ENCODE measurements around the gene SLC25A1. TPM values are rescaled to one million over a fixed set of nuclear protein-coding genes. Genes with fewer than 3 reads are reported as not detected.
A peak's percentile ranks its signal among the peaks of the same experiment; 100 is the strongest.

The SLC25A1 gene
- total and polyA plus RNA-seq, 9 donors, result 16.9 to 35.7 (median 22.6) TPM

DNA sequence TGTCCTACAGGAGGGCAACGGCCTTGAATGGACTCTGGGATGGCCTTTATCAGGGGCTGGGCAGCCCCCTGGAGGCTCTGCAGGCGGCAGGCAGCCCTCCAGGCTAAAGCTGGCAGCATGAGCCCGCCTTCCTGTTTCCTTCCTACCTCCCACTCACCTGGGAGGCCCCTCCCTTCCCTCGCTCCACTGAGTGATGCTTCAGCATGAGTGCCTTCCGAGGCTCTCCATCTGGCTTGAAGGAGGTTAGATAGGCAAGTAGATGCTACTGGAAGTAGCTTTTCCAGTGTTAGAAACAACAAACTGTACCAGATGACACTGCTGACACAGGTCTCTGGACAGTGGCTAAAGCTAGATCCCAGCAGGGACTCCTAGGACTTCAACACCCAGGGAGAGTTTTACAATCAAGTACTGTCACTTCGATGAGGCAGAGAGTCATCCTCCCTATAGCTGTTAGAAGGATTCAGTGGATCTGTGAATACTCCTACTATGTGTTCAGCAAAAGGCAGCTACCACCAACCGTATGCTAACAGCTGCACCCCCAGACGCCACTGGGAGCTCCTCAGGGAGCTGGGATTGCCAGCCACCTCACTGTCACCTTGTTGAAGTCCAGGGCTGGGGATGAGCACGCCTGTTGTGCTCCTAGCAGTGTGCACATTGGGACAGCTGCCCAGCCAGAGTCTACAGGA is 4.1 kb upstream of the SLC25A1 start:
- DNase-seq, result no peak
- WGBS (ENCODE audit: insufficient coverage), result 65% methylated on average over 4 of the region's 9 CpGs
- H3K4me1 ChIP-seq (ENCODE audit: control insufficient read depth, insufficient read depth, low read length), result peaks cover 40% of the 10 kb centered on the region
- H3K4me3 ChIP-seq (ENCODE audit: low read length), result no peak overlapping the region
- no peaks in the 10 kb centered on the region for H3K9me3 ChIP-seq (replicated peaks; ENCODE audit: control insufficient read depth, low read depth, low read length)
- H3K27me3 ChIP-seq (ENCODE audit: control insufficient read depth, insufficient read depth, low read length), result no peaks in the 10 kb centered on the region
- H3K27ac ChIP-seq (ENCODE audit: low read length), result peak overlapping the region; percentile 47
- peaks cover 4% of the 10 kb centered on the region for H3K36me3 ChIP-seq (ENCODE audit: control insufficient read depth, insufficient read depth, low read length)

GRCh38 chr22:19181786-19182471 is 3.4 kb upstream of the SLC25A1 start:
- H3K4me1 ChIP-seq (ENCODE audit: control insufficient read depth, insufficient read depth, low read length), result peaks cover 47% of the 10 kb centered on the region
- WGBS (ENCODE audit: insufficient coverage), result 60% methylated on average over 6 of the region's 12 CpGs
- no peak overlapping the region for H3K4me3 ChIP-seq (ENCODE audit: low read length)
- peak overlapping the region; percentile 69 for H3K27ac ChIP-seq (ENCODE audit: low read length)
- H3K9me3 ChIP-seq (replicated peaks; ENCODE audit: control insufficient read depth, low read depth, low read length), result no peaks in the 10 kb centered on the region
- no peaks in the 10 kb centered on the region for H3K36me3 ChIP-seq (ENCODE audit: control insufficient read depth, insufficient read depth, low read length)
- no peak for DNase-seq
- H3K27me3 ChIP-seq (ENCODE audit: control insufficient read depth, insufficient read depth, low read length), result no peaks in the 10 kb centered on the region

GRCh38 chr22:19180740-19181410 is 2.3 kb upstream of the SLC25A1 start:
- DNase-seq, result no peak
- peaks cover 56% of the 10 kb centered on the region for H3K4me1 ChIP-seq (ENCODE audit: control insufficient read depth, insufficient read depth, low read length)
- 86% methylated on average over 4 of the region's 11 CpGs for WGBS (ENCODE audit: insufficient coverage)
- H3K27ac ChIP-seq (ENCODE audit: low read length), result peak overlapping the region; percentile 69
- H3K36me3 ChIP-seq (ENCODE audit: control insufficient read depth, insufficient read depth, low read length), result no peaks in the 10 kb centered on the region
- H3K27me3 ChIP-seq (ENCODE audit: control insufficient read depth, insufficient read depth, low read length), result no peaks in the 10 kb centered on the region
- no peak overlapping the region for H3K4me3 ChIP-seq (ENCODE audit: low read length)
- no peaks in the 10 kb centered on the region for H3K9me3 ChIP-seq (replicated peaks; ENCODE audit: control insufficient read depth, low read depth, low read length)

- H3K27ac ChIP-seq (ENCODE audit: low read length), result no peak overlapping the region
- no peak for DNase-seq
- WGBS (ENCODE audit: insufficient coverage), result 85% methylated on average over 9 of the region's 9 CpGs
Observed at GRCh38 chr22:19180234-19180633, 1.7 kb upstream of the SLC25A1 start.

GRCh38 chr22:19179497-19180048 is 1.0 kb upstream of the SLC25A1 start:
- Histone ChIP-seq H3K4me1 (ENCODE audit: control insufficient read depth, insufficient read depth, low read length) (peaks cover 54% of the 10 kb centered on the region), H3K27ac (ENCODE audit: low read length) (peak overlapping the region; percentile 76), H3K27me3 (ENCODE audit: control insufficient read depth, insufficient read depth, low read length) (no peaks in the 10 kb centered on the region), H3K4me3 (ENCODE audit: low read length) (peak overlapping the region; percentile 50), H3K36me3 (ENCODE audit: control insufficient read depth, insufficient read depth, low read length) (peaks cover 5% of the 10 kb centered on the region), H3K9me3 (replicated peaks; ENCODE audit: control insufficient read depth, low read depth, low read length) (no peaks in the 10 kb centered on the region)
- 30% methylated on average over 13 of the region's 15 CpGs for WGBS (ENCODE audit: insufficient coverage)
- DNase-seq, result peak; percentile 88

More at GRCh38 chr22:19180234-19180633, 1.7 kb upstream of the SLC25A1 start:
- H3K4me1 ChIP-seq (ENCODE audit: control insufficient read depth, insufficient read depth, low read length), result peaks cover 56% of the 10 kb centered on the region
- no peak overlapping the region for H3K4me3 ChIP-seq (ENCODE audit: low read length)
- no peaks in the 10 kb centered on the region for H3K27me3 ChIP-seq (ENCODE audit: control insufficient read depth, insufficient read depth, low read length)
- H3K9me3 ChIP-seq (replicated peaks; ENCODE audit: control insufficient read depth, low read depth, low read length), result no peaks in the 10 kb centered on the region
- H3K36me3 ChIP-seq (ENCODE audit: control insufficient read depth, insufficient read depth, low read length), result no peaks in the 10 kb centered on the region

GRCh38 chr22:19178065-19178656 is 375 bp downstream of the SLC25A1 start:
- peaks cover 67% of the 10 kb centered on the region for H3K4me1 ChIP-seq (ENCODE audit: control insufficient read depth, insufficient read depth, low read length)
- H3K4me3 ChIP-seq (ENCODE audit: low read length), result peak overlapping the region; percentile 55
- no peaks in the 10 kb centered on the region for H3K27me3 ChIP-seq (ENCODE audit: control insufficient read depth, insufficient read depth, low read length)
- H3K36me3 ChIP-seq (ENCODE audit: control insufficient read depth, insufficient read depth, low read length), result peaks cover 16% of the 10 kb centered on the region
- peak; percentile 72 for DNase-seq
- WGBS (ENCODE audit: insufficient coverage), result under 1% methylated on average over 78 of the region's 80 CpGs
- H3K9me3 ChIP-seq (replicated peaks; ENCODE audit: control insufficient read depth, low read depth, low read length), result no peaks in the 10 kb centered on the region
- peak overlapping the region; percentile 29 for H3K27ac ChIP-seq (ENCODE audit: low read length)

DNA sequence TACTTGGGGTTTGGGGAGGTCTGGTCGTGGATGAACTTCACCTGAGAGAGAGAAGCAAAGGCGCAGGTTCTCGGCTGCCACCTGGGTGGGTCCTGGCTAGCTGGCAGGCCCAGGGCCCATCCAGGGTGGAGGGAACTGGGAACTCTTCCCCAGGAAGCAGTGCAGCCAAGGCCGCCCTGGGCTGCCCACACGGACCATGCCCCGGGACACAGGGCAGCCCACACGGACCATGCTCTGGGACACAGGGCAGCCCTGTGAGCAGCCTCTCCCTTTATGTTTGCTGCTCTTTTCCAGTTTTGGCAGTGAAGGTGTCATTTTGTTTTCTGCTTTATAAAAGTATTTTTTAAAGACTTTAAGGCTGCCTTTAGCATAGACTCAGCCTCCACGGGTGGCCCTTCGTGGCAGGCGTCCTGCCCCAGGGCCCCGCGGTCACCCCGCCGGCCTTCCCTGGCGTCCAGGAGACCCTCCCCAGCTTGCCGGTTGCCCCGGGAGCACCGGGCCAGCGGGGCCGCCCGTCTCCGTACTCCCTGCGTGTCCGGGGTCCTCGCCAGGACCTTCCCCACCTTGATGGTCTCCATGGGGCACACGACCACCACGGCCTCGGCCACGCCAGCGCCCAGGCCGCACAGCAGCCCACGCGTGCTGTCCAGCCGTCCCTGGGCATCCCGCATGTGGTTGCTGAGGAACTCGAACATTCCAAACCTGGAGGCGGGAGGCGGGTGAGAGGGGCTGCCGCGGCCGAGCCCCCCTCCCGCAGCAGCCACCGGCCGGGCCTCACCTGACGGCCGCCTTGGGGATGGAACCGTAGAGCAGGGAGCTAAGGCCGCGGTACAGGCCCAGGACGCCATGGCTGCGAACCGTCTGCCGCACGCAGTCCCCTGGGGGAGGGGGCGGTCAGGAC is 1.1 kb downstream of the SLC25A1 start:
- H3K4me1 ChIP-seq (ENCODE audit: control insufficient read depth, insufficient read depth, low read length), result peaks cover 73% of the 10 kb centered on the region
- DNase-seq, result no peak
- peaks cover 18% of the 10 kb centered on the region for H3K36me3 ChIP-seq (ENCODE audit: control insufficient read depth, insufficient read depth, low read length)
- H3K4me3 ChIP-seq (ENCODE audit: low read length), result peak overlapping the region; percentile 55
- no peak overlapping the region for H3K27ac ChIP-seq (ENCODE audit: low read length)
- no peaks in the 10 kb centered on the region for H3K27me3 ChIP-seq (ENCODE audit: control insufficient read depth, insufficient read depth, low read length)
- WGBS (ENCODE audit: insufficient coverage), result 18% methylated on average over 55 of the region's 55 CpGs
- H3K9me3 ChIP-seq (replicated peaks; ENCODE audit: control insufficient read depth, low read depth, low read length), result no peaks in the 10 kb centered on the region

GRCh38 chr22:19176732-19177131 is 1.8 kb downstream of the SLC25A1 start:
- Histone ChIP-seq H3K36me3 (ENCODE audit: control insufficient read depth, insufficient read depth, low read length) (peaks cover 18% of the 10 kb centered on the region), H3K27ac (ENCODE audit: low read length) (no peak overlapping the region), H3K9me3 (replicated peaks; ENCODE audit: control insufficient read depth, low read depth, low read length) (no peaks in the 10 kb centered on the region), H3K27me3 (ENCODE audit: control insufficient read depth, insufficient read depth, low read length) (no peaks in the 10 kb centered on the region), H3K4me1 (ENCODE audit: control insufficient read depth, insufficient read depth, low read length) (peaks cover 72% of the 10 kb centered on the region), H3K4me3 (ENCODE audit: low read length) (no peak overlapping the region)
- WGBS (ENCODE audit: insufficient coverage), result 61% methylated on average over 9 of the region's 12 CpGs
- DNase-seq, result no peak

DNA sequence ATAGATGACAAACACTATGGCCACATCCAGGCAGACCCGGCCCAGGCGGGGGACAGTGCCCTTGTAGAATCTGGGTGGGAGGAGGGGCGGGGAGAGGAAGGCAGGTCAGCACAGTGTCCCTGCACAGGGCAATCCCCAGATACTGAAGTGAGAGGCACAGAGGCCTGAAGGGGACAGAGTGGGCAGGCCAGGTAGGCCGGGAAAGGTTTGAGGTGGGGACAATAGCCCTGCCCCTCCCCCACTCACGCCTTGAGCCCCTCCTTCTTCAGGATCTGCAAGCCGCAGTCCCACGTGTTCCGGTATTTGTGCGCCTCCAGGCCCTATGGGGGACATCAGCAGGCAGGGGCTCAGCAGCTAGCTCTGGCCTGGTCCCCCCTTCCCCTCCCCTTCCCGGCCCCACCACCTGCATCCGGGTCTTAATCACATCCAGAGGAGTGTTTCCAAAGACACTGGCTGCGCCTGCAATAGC is 2.3 kb downstream of the SLC25A1 start:
- H3K27ac ChIP-seq (ENCODE audit: low read length), result no peak overlapping the region
- H3K36me3 ChIP-seq (ENCODE audit: control insufficient read depth, insufficient read depth, low read length), result peaks cover 18% of the 10 kb centered on the region
- H3K4me3 ChIP-seq (ENCODE audit: low read length), result no peak overlapping the region
- peak; percentile 60 for DNase-seq
- H3K27me3 ChIP-seq (ENCODE audit: control insufficient read depth, insufficient read depth, low read length), result no peaks in the 10 kb centered on the region
- 40% methylated on average over 2 of the region's 12 CpGs for WGBS (ENCODE audit: insufficient coverage)
- H3K4me1 ChIP-seq (ENCODE audit: control insufficient read depth, insufficient read depth, low read length), result peaks cover 68% of the 10 kb centered on the region
- no peaks in the 10 kb centered on the region for H3K9me3 ChIP-seq (replicated peaks; ENCODE audit: control insufficient read depth, low read depth, low read length)
